HepG2 (cell line): Measurements from ENCODE around the gene TBC1D10B. TPM values are rescaled to one million over a fixed set of nuclear protein-coding genes. Genes with fewer than 3 reads are reported as not detected.
A peak's percentile ranks its signal among the peaks of the same experiment; 100 is the strongest.

Experiments
- AKAP8 ChIP-seq: sonication (generic); formaldehyde crosslinking; IDR thresholded peaks from 2 replicates; pipeline ENCODE4 v1.5.1; 2020; ENCODE audit warnings: mild to moderate bottlenecking, missing genetic modification reagents
- AKNA ChIP-seq: sonication (generic); formaldehyde crosslinking; IDR thresholded peaks from 2 replicates; pipeline ENCODE4 v1.4.0; 2020; ENCODE audit warnings: missing genetic modification reagents, borderline replicate concordance
- ATRX ChIP-seq: sonication (generic); formaldehyde crosslinking; IDR thresholded peaks from 2 replicates; pipeline ENCODE4 v1.4.0; 2020; ENCODE audit warnings: missing genetic modification reagents, borderline replicate concordance
- CCAR2 ChIP-seq: fragments of 200-400 bp; formaldehyde crosslinking; optimal IDR thresholded peaks from 2 replicates; pipeline ENCODE3; 2018; ENCODE audit warnings: low read depth, mild to moderate bottlenecking, low read length, moderate library complexity
- CSRNP1 ChIP-seq: sonication (generic); formaldehyde crosslinking; IDR thresholded peaks from 2 replicates; pipeline ENCODE4 v1.8.1; 2023; ENCODE audit warnings: mild to moderate bottlenecking, missing genetic modification reagents
- FOXA1 ChIP-seq, 2 experiments: fragments of 450-650 bp in 1 of 2; sonication (generic) in 1 of 2; formaldehyde crosslinking in 1 of 2; IDR thresholded peaks; 2 replicates each; pipeline versions ENCODE4 v1.4.0 to v1.6.1; 2016 to 2020; ENCODE audit warnings: missing genetic modification reagents in 1 of 2
- HMGA1 ChIP-seq: sonication (generic); formaldehyde crosslinking; conservative IDR thresholded peaks from 2 replicates; pipeline ENCODE4 v1.4.0; 2020; ENCODE audit warnings: missing genetic modification reagents
- KDM1A ChIP-seq: IDR thresholded peaks from 2 replicates; pipeline ENCODE4 v1.6.1; 2016; ENCODE audit warnings: missing compliant biosample characterization
- MYNN ChIP-seq: sonication (generic); formaldehyde crosslinking; IDR thresholded peaks from 2 replicates; pipeline ENCODE4 v1.4.0; 2020; ENCODE audit warnings: mild to moderate bottlenecking, low read depth, missing genetic modification reagents
- RBAK ChIP-seq: sonication (generic); formaldehyde crosslinking; IDR thresholded peaks from 2 replicates; pipeline ENCODE4 v1.5.1; 2020; ENCODE audit warnings: mild to moderate bottlenecking, missing genetic modification reagents
- TAF1 ChIP-seq: sonication (generic); formaldehyde crosslinking; IDR thresholded peaks from 2 replicates; pipeline ENCODE4 v1.4.0; 2020; ENCODE audit warnings: missing genetic modification reagents
- TOPORS ChIP-seq: sonication (generic); formaldehyde crosslinking; IDR thresholded peaks from 2 replicates; pipeline ENCODE4 v1.8.0; 2023; ENCODE audit warnings: mild to moderate bottlenecking, missing genetic modification reagents
- XBP1 ChIP-seq: sonication (generic); formaldehyde crosslinking; IDR thresholded peaks from 2 replicates; pipeline ENCODE4 v1.5.0; 2020; ENCODE audit warnings: missing genetic modification reagents
- ZBTB38 ChIP-seq: sonication (generic); formaldehyde crosslinking; IDR thresholded peaks from 2 replicates; pipeline ENCODE4 v1.5.1; 2020; ENCODE audit warnings: mild to moderate bottlenecking, missing genetic modification reagents
- ZNF225 ChIP-seq: sonication (generic); formaldehyde crosslinking; IDR thresholded peaks from 2 replicates; pipeline ENCODE4 v1.4.0; 2020; ENCODE audit warnings: mild to moderate bottlenecking, missing genetic modification reagents
- ZNF281 ChIP-seq: sonication (generic); formaldehyde crosslinking; IDR thresholded peaks from 2 replicates; pipeline ENCODE4 v1.4.0; 2020; ENCODE audit warnings: missing genetic modification reagents, borderline replicate concordance
- ZNF350 ChIP-seq: sonication (generic); formaldehyde crosslinking; IDR thresholded peaks from 2 replicates; pipeline ENCODE4 v1.4.0; 2020; ENCODE audit warnings: mild to moderate bottlenecking, low read depth, missing genetic modification reagents, borderline replicate concordance
- ZNF431 ChIP-seq: sonication (generic); formaldehyde crosslinking; IDR thresholded peaks from 2 replicates; pipeline ENCODE4 v1.9.0; 2022; ENCODE audit warnings: missing genetic modification reagents, low read depth, mild to moderate bottlenecking, borderline replicate concordance
- ZNF558 ChIP-seq: sonication (generic); formaldehyde crosslinking; IDR thresholded peaks from 2 replicates; pipeline ENCODE4 v1.9.0; 2022; ENCODE audit warnings: mild to moderate bottlenecking, missing genetic modification reagents, borderline replicate concordance
- ZNF644 ChIP-seq: IDR thresholded peaks from 2 replicates; pipeline ENCODE4 v1.6.1; 2016; ENCODE audit warnings: low read depth
- ZNF781 ChIP-seq: sonication (generic); formaldehyde crosslinking; IDR thresholded peaks from 2 replicates; pipeline ENCODE4 v1.5.1; 2020; ENCODE audit warnings: borderline replicate concordance, mild to moderate bottlenecking, missing genetic modification reagents; ENCODE audit errors: not compliant biosample characterization
- polyA plus RNA-seq, 8 experiments: library from polyadenylated mRNA; depleted of rRNA in 3 of 8; stranded (reverse) in 7 of 8; unstranded in 1 of 8; fragments of >200 nt; fragmentation: Illumina TruSeq in 4 of 8; extraction: Trizol in 4 of 8; gene quantifications; 2 replicates each; pipeline versions ENCODE4 v1.2.1 to v1.2.3, GENCODE V29; 2011 to 2016; ENCODE audit warnings: low read depth in 4 of 8, missing spikeins in 1 of 8, mixed read lengths in 1 of 8; ENCODE audit not compliant: insufficient read depth in 1 of 8
- total RNA-seq, 5 experiments: library from RNA; depleted of rRNA; stranded (reverse); fragments of >200 nt; fragmentation: Illumina TruSeq; extraction: Trizol; gene quantifications; 2 replicates each; pipeline ENCODE4 v1.2.3, GENCODE V29; 2016; ENCODE audit warnings: low read depth in 1 of 5

TBC1D10B gene
- total and polyA plus RNA-seq, 2 of the 13 experiments (the other 11 are each of a cell fraction or from before 2014, with no cell fraction given), result 15.7 to 24.8 TPM

- peak; percentile 94 for TF ChIP-seq ZNF781 (CRISPR knock-in tag)
- TF ChIP-seq KDM1A (CRISPR knock-in tag), result no peak
- peak; percentile 85; the same call in 1 of the 2 replicates for TF ChIP-seq MYNN (CRISPR knock-in tag)
- TF ChIP-seq XBP1 (CRISPR knock-in tag), result no peak
- no peak; the same call in 1 of the 2 replicates for TF ChIP-seq ZNF281 (CRISPR knock-in tag)
- TF ChIP-seq CCAR2, result no peak
- TF ChIP-seq TOPORS (CRISPR knock-in tag), result no peak
- no peak for TF ChIP-seq ZNF431
- TF ChIP-seq ZNF225 (CRISPR knock-in tag), result no peak
- TF ChIP-seq FOXA1 (IDR thresholded peaks at IDR 0.05), result no peak
- no peak for TF ChIP-seq FOXA1 (CRISPR knock-in tag; IDR thresholded peaks at IDR 0.05)
- no peak for TF ChIP-seq RBAK (CRISPR knock-in tag)
- TF ChIP-seq ATRX (CRISPR knock-in tag), result no peak
- TF ChIP-seq ZBTB38 (CRISPR knock-in tag), result peak; percentile 52; the same call in 1 of the 2 replicates
- peak; percentile 97 for TF ChIP-seq TAF1 (CRISPR knock-in tag)
- peak; percentile 64; the same call in 1 of the 2 replicates for TF ChIP-seq ZNF558 (CRISPR knock-in tag)
- no peak for TF ChIP-seq HMGA1 (CRISPR knock-in tag)
- TF ChIP-seq AKAP8 (CRISPR knock-in tag), result 0 out of 2 replicates have a peak, but pooled peaks have one; percentile 29
- TF ChIP-seq ZNF644 (CRISPR knock-in tag), result no peak
- peak; percentile 90 for TF ChIP-seq ZNF350 (CRISPR knock-in tag)
- TF ChIP-seq AKNA (CRISPR knock-in tag), result no peak
- peak; percentile 86 for TF ChIP-seq CSRNP1
These were observed 37.0 kb upstream of the TBC1D10B start, which contains the start of gene ZNF771 (continued) for GRCh38 chr16:30407102-30407803.
